22Rv1 (cell line): ENCODE results near the gene DMBX1.

ENCODE experiments used
- ZFX ChIP-seq: fragments of 450-650 bp; IDR thresholded peaks from 2 replicates; pipeline ENCODE4 v1.6.1; 2017; ENCODE audit warnings: antibody characterized with exemption, borderline replicate concordance
- TF ChIP-seq, protein P1 (sequence below): fragments of 450-650 bp; IDR thresholded peaks from 2 replicates; pipeline ENCODE4 v1.5.1; 2017; ENCODE audit warnings: mild to moderate bottlenecking

DNA sequence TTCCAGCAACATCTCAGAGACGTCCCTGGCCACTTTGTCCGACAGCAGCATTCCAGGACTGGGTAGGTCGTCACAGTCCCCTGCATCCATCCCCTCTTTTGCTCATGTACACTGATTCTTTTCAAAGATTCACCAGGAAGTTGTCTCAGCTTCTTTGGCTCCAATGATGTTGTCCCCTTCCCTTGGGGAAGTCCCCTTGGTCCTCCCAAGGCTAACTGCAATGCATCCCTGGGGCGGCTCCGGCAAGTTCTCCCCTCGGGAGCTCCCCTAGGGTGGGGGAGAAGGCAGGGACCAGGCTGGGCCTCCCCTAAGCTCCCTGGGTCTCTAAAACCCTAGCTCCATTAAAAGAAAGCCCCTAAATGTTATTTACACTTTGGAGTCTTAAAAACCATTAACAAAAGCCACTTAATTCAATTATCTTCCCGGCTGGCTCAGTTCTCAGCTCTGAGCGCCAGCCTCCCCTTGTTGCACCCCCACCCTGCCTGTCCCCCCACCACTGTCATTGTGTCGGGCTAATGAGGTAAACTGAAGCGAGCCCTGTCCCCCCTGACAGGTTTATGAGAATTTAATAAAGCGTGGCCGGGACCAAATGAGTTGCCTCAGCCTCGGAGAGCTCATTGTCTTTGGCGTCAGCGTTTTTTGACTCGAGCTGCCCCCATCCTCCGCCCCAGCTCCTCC is 36.5 kb downstream of the DMBX1 start:
- TF ChIP-seq, protein P1, sequence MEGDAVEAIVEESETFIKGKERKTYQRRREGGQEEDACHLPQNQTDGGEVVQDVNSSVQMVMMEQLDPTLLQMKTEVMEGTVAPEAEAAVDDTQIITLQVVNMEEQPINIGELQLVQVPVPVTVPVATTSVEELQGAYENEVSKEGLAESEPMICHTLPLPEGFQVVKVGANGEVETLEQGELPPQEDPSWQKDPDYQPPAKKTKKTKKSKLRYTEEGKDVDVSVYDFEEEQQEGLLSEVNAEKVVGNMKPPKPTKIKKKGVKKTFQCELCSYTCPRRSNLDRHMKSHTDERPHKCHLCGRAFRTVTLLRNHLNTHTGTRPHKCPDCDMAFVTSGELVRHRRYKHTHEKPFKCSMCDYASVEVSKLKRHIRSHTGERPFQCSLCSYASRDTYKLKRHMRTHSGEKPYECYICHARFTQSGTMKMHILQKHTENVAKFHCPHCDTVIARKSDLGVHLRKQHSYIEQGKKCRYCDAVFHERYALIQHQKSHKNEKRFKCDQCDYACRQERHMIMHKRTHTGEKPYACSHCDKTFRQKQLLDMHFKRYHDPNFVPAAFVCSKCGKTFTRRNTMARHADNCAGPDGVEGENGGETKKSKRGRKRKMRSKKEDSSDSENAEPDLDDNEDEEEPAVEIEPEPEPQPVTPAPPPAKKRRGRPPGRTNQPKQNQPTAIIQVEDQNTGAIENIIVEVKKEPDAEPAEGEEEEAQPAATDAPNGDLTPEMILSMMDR: no peak
- no peak for TF ChIP-seq ZFX
